NCI-H128 (cell line): Measurements from ENCODE around the gene FTH1.
"Not testable (repeated sequence)": the region's sequence is repeated elsewhere in the genome, so short reads cannot be mapped to it uniquely, and the experiment has no call there.

Experiments used
- DNase-seq: peaks from one replicate; lab custom pipeline; 2025; ENCODE audit not compliant: unreplicated experiment; lab: John Stamatoyannopoulos, UW

Gene FTH1

GRCh38 chr11:61978703-61979661 lies 11.5 kb upstream of the FTH1 start:
- no peak for DNase-seq

DNA sequence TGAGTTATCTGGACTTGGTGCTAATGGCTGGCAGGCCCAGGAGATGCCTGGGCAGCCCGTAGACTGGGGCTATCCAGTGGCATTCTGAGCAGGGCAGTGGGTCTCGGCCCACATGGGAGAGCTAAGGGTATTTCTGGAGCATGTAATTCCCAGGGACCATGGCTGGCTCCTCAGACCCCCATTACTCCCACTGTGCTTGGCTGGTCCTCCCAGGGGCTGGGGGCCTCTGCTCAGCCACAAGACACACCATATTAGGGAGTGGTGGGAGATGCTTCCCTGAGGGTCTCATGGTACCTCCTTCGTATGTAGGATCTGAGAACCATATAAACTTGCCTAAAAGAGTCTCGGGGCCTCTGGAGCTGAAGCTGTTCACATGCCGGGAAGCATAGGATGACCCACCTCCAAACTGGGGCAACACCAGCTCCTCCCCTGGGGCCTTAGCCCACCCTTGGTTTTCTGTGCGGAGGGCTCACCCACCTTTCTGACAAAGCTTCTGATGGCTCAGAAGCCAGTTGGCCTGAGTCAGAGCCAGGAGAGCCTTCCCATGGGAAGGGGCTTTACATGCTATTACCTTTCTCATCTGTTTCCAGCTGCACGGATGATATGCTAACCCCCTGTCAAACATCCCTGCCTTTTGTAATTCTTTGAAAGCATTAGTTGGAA lies 9.5 kb upstream of the FTH1 start:
- DNase-seq: no peak

DNA sequence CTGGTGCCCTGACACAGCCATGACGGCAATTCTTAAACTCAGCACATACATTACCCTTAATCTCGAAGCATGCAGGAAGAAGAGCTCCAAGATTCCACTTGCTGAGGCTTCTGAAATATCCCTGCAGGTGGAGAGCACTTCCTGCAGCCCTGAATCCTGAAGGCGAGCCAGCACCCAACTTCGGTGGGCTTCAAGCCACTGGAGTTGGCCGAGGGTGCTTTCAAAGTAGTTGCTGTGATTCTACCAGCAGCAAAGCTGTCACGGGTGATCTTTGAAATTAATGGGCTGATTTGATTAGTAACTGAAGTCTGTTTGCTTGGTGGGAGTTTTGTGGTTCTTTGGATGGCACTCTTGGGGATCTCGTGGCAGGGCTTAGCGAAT lies 9.0 kb upstream of the FTH1 start:
- DNase-seq: no peak

DNA sequence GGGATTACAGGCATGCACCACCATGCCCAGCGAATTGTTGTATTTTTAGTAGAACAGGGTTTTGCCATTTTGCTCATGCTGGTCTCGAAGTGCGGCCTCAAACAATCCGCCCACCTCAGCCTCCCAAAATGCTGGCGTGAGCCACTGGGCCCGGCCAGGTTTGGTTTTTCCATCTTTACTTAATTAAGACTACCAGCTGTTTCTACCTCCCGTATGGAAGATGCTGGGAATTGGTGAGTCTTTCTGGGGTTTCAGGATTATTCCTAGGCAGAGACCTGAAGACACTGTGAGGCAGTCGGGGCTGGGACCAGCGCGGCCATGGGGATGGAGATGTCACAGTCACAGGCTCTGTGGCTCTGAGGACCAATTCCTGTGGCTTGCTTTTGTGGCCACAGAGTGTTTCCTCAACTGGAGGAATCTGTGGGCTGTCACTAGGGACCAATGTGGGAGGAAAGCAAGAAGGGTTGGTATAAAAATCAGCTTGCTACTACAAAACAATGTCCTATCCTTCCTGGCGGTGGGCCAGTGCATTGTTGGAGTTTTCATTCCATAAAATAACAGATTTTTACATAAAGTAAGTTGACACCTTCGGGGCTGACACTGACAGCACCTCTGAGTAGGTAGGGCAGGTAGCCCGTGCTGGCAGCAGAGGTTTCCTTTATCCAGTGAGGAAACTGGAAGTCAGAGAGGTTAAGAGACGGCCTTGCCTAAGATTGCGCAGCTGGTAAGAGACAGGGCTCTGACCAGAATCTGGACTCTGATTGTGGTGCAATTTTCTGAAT lies 8.4 kb upstream of the FTH1 start:
- DNase-seq: no peak

- DNase-seq: no peak
Measured at GRCh38 chr11:61974766-61975631, 7.6 kb upstream of the FTH1 start.

DNA sequence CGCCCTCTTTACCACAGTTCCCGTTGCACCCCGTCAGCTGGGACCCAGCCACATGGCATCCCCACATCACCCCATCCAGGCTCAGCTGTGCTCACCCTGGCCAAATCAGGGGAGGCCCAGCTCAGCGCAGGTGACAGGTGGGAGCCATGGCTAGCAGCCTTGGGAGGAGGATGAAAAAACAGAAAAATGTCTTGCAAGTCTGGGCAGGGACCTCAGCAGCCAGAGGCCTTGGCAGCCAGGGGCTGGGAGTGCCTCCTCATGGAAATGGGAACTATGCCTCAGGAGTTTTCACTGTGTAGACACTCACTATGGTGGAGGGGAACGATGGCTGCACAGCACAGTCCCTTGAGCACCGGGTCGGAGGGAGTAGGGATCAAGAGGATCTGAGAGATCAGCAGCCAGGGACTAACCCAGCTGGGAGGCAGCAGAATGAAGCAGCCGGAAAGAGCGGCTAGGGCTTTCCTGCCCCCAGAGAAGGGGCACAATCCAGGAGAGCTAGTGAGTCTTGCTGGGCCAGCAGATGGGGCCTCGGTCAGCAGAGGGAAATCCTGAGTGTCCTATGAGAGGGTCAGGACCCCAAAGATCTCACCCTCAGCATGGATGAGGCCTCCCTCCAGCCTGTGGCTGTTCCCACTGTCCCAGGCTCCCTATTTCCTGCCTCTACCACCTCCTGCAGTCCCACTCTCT lies 6.2 kb upstream of the FTH1 start:
- DNase-seq: no peak

- DNase-seq: no peak
Measured at GRCh38 chr11:61972672-61973475, 5.4 kb upstream of the FTH1 start.

GRCh38 chr11:61972112-61972671 lies 4.8 kb upstream of the FTH1 start:
- no peak for DNase-seq

DNA sequence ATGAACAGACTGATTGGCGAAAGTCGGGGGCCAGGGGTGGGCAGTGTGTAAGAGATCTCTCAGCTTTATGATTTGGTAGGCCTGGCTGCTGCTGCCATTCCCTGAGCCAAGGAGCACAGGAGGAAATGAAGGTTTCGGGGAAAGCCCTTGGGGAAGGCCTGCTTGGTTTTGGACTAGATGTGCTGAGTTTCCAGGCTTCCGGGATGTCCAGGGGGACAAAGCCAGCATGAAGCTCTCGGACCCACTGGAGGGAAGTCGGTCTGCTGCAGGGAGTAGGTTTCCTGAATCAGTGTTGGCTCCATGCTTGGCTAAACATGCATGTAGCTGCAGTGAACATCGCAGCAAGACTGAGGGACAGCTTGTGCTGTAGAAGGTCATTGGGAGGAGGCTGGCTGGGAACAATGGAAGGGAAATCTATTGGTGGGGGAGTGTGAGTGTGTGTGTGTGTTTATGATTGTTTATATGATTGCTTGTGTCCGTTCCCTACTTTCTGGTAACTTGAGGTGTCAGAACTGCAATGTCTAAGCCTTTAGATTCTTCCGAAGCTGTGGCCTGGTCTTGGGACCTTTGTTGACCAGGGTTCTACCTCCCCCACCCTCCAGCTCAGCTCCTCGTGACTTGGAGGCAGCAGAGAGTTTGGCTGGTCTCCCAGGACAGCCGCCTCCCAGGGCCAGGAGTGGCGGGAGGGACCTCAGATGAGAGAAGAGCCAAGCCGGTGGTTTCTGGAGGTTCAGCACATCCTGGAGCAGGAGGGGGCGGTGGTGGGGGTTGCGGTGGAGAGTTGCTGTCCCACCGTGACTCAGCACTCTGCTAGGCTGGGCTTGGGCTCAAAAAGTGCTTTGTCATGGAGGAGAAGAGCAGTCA lies 4.0 kb upstream of the FTH1 start:
- DNase-seq: no peak

- DNase-seq: no peak
Measured at GRCh38 chr11:61969838-61970662, 2.6 kb upstream of the FTH1 start.

- DNase-seq: no peak
Measured at GRCh38 chr11:61969391-61969758, 1.9 kb upstream of the FTH1 start.

- no peak for DNase-seq
Measured at GRCh38 chr11:61968758-61969390, 1.4 kb upstream of the FTH1 start.

- no peak for DNase-seq
Measured at GRCh38 chr11:61967924-61968757, 707 bp upstream of the FTH1 start.

- no peak for DNase-seq
Measured at GRCh38 chr11:61966734-61967115, 709 bp downstream of the FTH1 start.

DNA sequence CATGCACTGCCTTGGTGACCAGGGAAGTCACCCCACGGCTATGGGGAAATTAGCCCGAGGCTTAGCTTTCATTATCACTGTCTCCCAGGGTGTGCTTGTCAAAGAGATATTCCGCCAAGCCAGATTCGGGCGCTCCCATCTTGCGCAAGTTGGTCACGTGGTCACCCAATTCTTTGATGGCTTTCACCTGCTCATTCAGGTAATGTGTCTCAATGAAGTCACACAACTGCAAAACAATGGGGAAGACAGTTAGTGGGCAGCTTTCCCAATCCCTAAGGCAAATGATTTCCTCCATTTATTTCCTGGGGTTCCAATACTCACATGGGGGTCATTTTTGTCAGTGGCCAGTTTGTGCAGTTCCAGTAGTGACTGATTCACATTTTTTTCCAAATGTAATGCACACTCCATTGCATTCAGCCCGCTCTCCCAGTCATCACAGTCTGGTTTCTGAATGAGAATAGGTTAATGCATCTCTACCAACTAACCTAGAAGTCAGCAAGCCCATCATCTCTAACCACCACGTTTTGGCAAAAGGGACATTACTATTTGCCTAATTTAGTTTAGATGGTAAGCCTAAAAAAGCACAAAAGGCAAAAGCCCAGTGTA lies 2.7 kb downstream of the FTH1 start:
- DNase-seq: not testable (repeated sequence)
